B cell (primary cell): ENCODE data around the gene ZRANB3.

ENCODE experiments used
- EZH2 ChIP-seq: IDR thresholded peaks from 2 replicates; pipeline ENCODE4 v1.6.1; 2012; ENCODE audit warnings: borderline replicate concordance, low read depth, mild to moderate bottlenecking, moderate library complexity, low read length; ENCODE audit not compliant: insufficient read depth, poor library complexity, severe bottlenecking
- TF ChIP-seq, protein P1 (sequence below): fragments of 200-600 bp; IDR thresholded peaks from one replicate; pipeline ENCODE4 v1.8.0; 2022; ENCODE audit warnings: antibody characterized with exemption, mild to moderate bottlenecking

DNA sequence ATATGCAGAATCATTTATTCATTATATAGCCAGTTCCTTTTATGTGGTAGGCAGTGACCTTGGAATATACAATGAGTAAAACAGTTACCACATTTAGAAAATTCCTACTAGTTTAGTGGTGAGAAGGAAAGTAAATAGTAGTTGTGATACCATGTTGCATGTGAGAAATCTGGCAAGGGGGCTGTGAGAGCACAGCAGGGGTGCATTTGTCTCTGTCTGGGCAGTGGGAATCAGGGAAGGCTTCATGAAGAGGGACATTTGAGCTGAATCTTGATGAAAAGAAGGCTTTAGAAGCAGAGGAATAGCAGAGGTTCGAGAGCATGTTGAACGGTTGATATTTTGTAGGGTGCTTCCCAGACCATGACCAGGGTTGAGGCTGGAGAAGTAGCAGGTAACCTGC is 400.3 kb downstream of the ZRANB3 start:
- TF ChIP-seq, protein P1, sequence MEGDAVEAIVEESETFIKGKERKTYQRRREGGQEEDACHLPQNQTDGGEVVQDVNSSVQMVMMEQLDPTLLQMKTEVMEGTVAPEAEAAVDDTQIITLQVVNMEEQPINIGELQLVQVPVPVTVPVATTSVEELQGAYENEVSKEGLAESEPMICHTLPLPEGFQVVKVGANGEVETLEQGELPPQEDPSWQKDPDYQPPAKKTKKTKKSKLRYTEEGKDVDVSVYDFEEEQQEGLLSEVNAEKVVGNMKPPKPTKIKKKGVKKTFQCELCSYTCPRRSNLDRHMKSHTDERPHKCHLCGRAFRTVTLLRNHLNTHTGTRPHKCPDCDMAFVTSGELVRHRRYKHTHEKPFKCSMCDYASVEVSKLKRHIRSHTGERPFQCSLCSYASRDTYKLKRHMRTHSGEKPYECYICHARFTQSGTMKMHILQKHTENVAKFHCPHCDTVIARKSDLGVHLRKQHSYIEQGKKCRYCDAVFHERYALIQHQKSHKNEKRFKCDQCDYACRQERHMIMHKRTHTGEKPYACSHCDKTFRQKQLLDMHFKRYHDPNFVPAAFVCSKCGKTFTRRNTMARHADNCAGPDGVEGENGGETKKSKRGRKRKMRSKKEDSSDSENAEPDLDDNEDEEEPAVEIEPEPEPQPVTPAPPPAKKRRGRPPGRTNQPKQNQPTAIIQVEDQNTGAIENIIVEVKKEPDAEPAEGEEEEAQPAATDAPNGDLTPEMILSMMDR, result no peak
- no peak for TF ChIP-seq EZH2
